Kidney (tissue), 14 donors: Measurements from ENCODE around the gene POLA2. TPM values are rescaled to one million over a fixed set of nuclear protein-coding genes. Genes with fewer than 3 reads are reported as not detected.

Experiments used
- DNase-seq, 5 donors: peaks; one replicate each; pipeline ENCODE4 v3.0.0-alpha.2; 2013 to 2020
- FAIRE-seq: peaks from 2 replicates; lab custom pipeline; 2012; peaks lifted over from hg19 to GRCh38; lab: Jason Lieb, UNC
- H3K27ac ChIP-seq, 2 donors: one replicate each; pipeline ENCODE4 v1.7.0; 2013; ENCODE audit warnings: low read depth in 2 of 2, low read length in 2 of 2, inconsistent platforms in 1 of 2
- H3K27me3 ChIP-seq: one replicate; pipeline ENCODE4 v1.7.1; 2013; ENCODE audit warnings: low read length, inconsistent platforms; ENCODE audit not compliant: control insufficient read depth, insufficient read depth
- H3K36me3 ChIP-seq, 3 donors: one replicate each; pipeline versions ENCODE4 v1.7.0 to v1.7.1; 2013; ENCODE audit warnings: low read length in 3 of 3, control low read depth in 1 of 3, inconsistent platforms in 1 of 3; ENCODE audit not compliant: insufficient read depth in 3 of 3, control insufficient read depth in 2 of 3
- H3K4me1 ChIP-seq, 3 donors: one replicate each; pipeline versions ENCODE4 v1.7.0 to v1.7.1; 2013; ENCODE audit warnings: low read length in 3 of 3, inconsistent platforms in 1 of 3, low read depth in 1 of 3; ENCODE audit not compliant: control insufficient read depth in 2 of 3, insufficient read depth in 2 of 3
- H3K4me3 ChIP-seq, 3 donors: one replicate each; pipeline versions ENCODE4 v1.7.0 to v1.8.1; 2013; ENCODE audit warnings: low read length in 3 of 3, control low read depth in 1 of 3, inconsistent platforms in 1 of 3
- H3K9ac ChIP-seq, 3 donors: one replicate each; pipeline versions ENCODE4 v1.7.0 to v1.7.1; 2013; ENCODE audit warnings: low read length in 3 of 3, control low read depth in 1 of 3, inconsistent platforms in 1 of 3
- H3K9me3 ChIP-seq, 3 donors: one replicate each; pipeline versions ENCODE4 v1.7.0 to v1.7.1; 2013; ENCODE audit warnings: low read length in 3 of 3, control low read depth in 1 of 3, inconsistent platforms in 1 of 3; ENCODE audit not compliant: control insufficient read depth in 2 of 3, insufficient read depth in 1 of 3
- intact Hi-C: fragments of 100-400 bp; cut with DNase I; formaldehyde crosslinking; loops from one replicate; pipeline ENCODE4 v1.11.1; 2022
- polyA plus RNA-seq: library from polyadenylated mRNA; stranded (reverse); fragments of 350-450 nt; fragmentation: Illumina TruSeq; extraction: RNeasy Lipid Tissue Mini Kit (QIAGEN cat#74804); gene quantifications from one replicate; pipeline ENCODE4 v1.2.3, GENCODE V29; 2014; ENCODE audit warnings: low read depth, low replicate concordance; ENCODE audit not compliant: insufficient read depth
- total RNA-seq: library from RNA; stranded (reverse); fragmentation: NEBNext Ultra II Directional; extraction: Animal tissue kit (Norgen Biotek cat#: 25700); gene quantifications from one replicate; pipeline ENCODE4 v1.2.1, GENCODE V29; 2021
- TF ChIP-seq, protein P1 (sequence below): IDR thresholded peaks from 3 replicates; pipeline ENCODE4 v1.5.1; 2012; ENCODE audit warnings: mild to moderate bottlenecking, moderate library complexity, borderline replicate concordance; ENCODE audit not compliant: insufficient read depth; ENCODE audit errors: extremely low read depth
- donor health status: control.
- donor health status: control.
- donor health status: control.
- donor health status: control.
- donor health status: control.
- donor health status: DM: yes; HTN: yes; CAD: no.
- donor health status: Normal renal cell carcinoma (clear cell type).

The POLA2 gene
- total and polyA plus RNA-seq, 2 donors from 2014 or later = 6.5 to 13.6 TPM

DNA sequence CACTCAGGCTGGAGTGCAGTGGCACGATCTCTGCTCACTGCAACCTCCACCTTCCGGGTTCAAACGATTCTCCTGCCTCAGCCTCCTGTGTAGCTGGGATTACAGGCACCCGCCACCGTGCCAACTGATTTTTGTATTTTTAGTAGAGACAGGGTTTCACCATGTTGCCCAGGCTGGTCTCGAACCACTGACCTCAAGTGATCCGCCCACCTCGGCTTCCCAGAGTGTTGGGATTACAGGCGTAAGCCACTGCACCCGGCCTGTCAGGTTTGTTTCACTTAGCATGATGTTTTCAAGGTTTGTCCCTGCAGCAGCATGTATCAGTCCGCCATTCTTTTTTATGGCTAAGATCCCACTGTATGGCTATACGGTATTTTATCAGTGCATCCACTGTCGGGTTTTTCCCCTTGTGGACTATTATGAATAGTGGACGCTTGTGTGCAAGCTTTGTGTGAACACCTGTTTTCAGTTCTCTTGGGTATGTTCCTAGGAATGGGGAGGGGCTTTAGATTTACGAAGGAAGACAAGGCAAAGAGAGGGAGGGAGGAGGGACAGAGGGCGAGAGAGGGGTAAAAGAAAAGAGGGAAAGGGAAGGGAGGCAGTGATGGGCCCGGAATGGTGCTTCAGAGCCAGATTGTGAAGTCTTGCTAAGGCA, 39.0 kb downstream of the POLA2 start:
- Histone ChIP-seq H3K9me3 (no peaks in the 10 kb centered on the region), H3K4me3 (no peak overlapping the region), H3K4me1 (peaks cover 0 to 30% (median 5%) of the 10 kb centered on the region in 3 donors), H3K27ac (no peak overlapping the region), H3K27me3 (no peaks in the 10 kb centered on the region), H3K9ac (no peak overlapping the region), H3K36me3 (peaks cover 0 to 2% (median 0%) of the 10 kb centered on the region in 3 donors)
- TF ChIP-seq, protein P1, sequence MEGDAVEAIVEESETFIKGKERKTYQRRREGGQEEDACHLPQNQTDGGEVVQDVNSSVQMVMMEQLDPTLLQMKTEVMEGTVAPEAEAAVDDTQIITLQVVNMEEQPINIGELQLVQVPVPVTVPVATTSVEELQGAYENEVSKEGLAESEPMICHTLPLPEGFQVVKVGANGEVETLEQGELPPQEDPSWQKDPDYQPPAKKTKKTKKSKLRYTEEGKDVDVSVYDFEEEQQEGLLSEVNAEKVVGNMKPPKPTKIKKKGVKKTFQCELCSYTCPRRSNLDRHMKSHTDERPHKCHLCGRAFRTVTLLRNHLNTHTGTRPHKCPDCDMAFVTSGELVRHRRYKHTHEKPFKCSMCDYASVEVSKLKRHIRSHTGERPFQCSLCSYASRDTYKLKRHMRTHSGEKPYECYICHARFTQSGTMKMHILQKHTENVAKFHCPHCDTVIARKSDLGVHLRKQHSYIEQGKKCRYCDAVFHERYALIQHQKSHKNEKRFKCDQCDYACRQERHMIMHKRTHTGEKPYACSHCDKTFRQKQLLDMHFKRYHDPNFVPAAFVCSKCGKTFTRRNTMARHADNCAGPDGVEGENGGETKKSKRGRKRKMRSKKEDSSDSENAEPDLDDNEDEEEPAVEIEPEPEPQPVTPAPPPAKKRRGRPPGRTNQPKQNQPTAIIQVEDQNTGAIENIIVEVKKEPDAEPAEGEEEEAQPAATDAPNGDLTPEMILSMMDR = no peak
- DNase-seq = no peak
- intact Hi-C loops = no loop called here
- FAIRE-seq = no peak

DNA sequence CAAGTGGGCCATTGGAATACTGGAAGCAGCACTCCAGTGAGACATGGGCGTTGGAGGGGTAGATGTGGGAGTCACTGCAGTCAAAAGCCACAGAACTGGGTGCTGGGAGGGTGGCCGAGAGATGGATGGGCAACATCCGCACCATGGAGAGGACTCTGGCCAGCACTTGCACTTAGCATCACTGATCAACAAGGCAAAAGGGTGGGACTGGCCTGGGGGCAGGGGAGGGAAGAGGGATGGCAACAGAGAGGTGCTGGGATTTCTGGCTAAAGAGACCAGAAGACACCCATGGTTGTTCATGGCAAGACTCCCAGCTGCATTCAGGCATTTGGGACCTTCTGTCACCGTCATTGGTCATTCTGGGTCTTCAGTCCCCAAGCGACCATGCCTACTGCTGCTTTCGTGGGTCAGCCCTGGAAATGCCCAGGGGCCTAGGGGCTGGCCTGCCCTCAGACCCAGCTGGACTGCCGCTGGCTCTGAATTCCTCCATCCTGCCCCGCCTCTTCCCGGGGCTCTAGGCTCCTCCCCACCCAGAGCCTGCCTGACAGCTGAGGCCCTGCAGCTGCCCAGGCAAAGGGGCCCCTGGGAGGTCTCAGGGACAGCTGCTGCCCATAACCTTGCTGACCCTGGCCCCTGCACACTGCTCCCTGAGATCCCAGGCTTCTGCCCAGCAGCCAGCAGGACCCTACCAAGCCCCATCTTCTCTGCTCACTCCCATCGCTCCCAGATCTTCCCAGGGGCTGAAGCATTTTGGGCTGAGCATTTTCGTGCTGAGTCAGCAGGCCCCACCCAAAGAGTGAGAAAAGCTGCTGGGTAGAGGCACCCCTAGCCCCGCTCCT, 39.9 kb downstream of the POLA2 start:
- peak; percentile 83 to 92 (median 85) for DNase-seq
- Histone ChIP-seq H3K4me1 (peaks cover 0 to 24% (median 5%) of the 10 kb centered on the region in 3 donors), H3K27me3 (no peaks in the 10 kb centered on the region), H3K27ac (no peak overlapping the region), H3K36me3 (no peaks in the 10 kb centered on the region), H3K9ac (no peak overlapping the region), H3K9me3 (no peaks in the 10 kb centered on the region), H3K4me3 (no peak overlapping the region)
- intact Hi-C loops = no loop called here
- no peak for FAIRE-seq
- TF ChIP-seq, protein P1 = no peak

DNA sequence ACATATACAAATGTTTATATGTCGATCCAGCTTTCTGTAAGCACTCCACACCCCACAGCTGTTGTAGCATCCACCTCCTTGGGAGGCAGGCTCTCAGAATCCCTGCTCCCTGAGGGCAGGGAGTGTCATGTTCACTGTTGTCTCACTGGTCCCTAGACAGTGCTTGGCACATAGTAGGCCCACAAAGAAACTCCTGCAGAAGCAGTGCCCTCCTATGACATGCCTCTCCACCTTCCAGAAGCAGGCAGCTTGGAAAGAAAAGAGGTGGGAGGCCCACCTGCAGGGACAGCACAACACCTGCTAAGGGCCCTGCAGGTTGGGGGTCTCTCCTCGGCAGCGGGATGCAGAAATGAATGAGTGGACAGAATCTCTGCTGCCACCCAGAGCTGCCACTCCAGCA, 41.8 kb downstream of the POLA2 start:
- H3K9ac ChIP-seq = no peak overlapping the region
- TF ChIP-seq, protein P1 = no peak
- no peaks in the 10 kb centered on the region for H3K27me3 ChIP-seq
- H3K27ac ChIP-seq = no peak overlapping the region
- intact Hi-C loops = no loop called here
- no peak overlapping the region for H3K4me3 ChIP-seq
- DNase-seq = peak in 1 of 5 donors; percentile 40
- H3K4me1 ChIP-seq = peaks cover 0 to 17% (median 2%) of the 10 kb centered on the region in 3 donors
- H3K9me3 ChIP-seq = no peaks in the 10 kb centered on the region
- FAIRE-seq = no peak
- no peaks in the 10 kb centered on the region for H3K36me3 ChIP-seq
